ENCODE results near the gene GP5.
A peak's percentile ranks its signal among the peaks of the same experiment; 100 is the strongest.

Gene GP5

GRCh38 chr3:194379231-194379630 lies 19.8 kb downstream of the GP5 start:
- intact Hi-C loops (cut with DNase I): no loop called here
- no peak for DNase-seq

- no peak for DNase-seq
- intact Hi-C loops (cut with DNase I): no loop called here
These were observed 21.4 kb downstream of the GP5 start for GRCh38 chr3:194377708-194378107.

- DNase-seq: no peak
- intact Hi-C loops (cut with DNase I): no loop called here
These were observed 22.9 kb downstream of the GP5 start for GRCh38 chr3:194376241-194376560.

- intact Hi-C loops (cut with DNase I): no loop called here
- DNase-seq: peak in 3 of 10 donors; percentile 18 to 70 (median 57)
These were observed 23.4 kb downstream of the GP5 start for GRCh38 chr3:194375473-194376240.

- intact Hi-C loops (cut with DNase I): no loop called here
- peak in 2 of 10 donors; percentile 52 to 72 for DNase-seq
These were observed 24.1 kb downstream of the GP5 start for GRCh38 chr3:194374935-194375334.

GRCh38 chr3:194373899-194374298 lies 25.2 kb downstream of the GP5 start:
- intact Hi-C loops (cut with DNase I): no loop called here
- peak in 2 of 10 donors; percentile 10 to 31 for DNase-seq

GRCh38 chr3:194373028-194373427 lies 26.0 kb downstream of the GP5 start:
- DNase-seq: peak in 2 of 10 donors; percentile 55 to 66

GRCh38 chr3:194370753-194371152 lies 28.3 kb downstream of the GP5 start:
- intact Hi-C loops (cut with DNase I): no loop called here
- peak in 2 of 10 donors; percentile 16 to 32 for DNase-seq

More at GRCh38 chr3:194373028-194373427, 26.0 kb downstream of the GP5 start:
- intact Hi-C loops (cut with DNase I): no loop called here

- peak in 2 of 10 donors; percentile 57 to 73 for DNase-seq
- intact Hi-C loops (cut with DNase I): no loop called here
These were observed 29.4 kb downstream of the GP5 start, which contains the start of gene LRRC15 for GRCh38 chr3:194369522-194370279. TSS of gene LRRC15 (minus strand) at chr3:194369743. CDS start at chr3:194361043, 8,700 bp downstream.

GRCh38 chr3:194368918-194369317 lies 30.1 kb downstream of the GP5 start:
- peak in 2 of 10 donors; percentile 1 to 35 for DNase-seq
- intact Hi-C loops (cut with DNase I): no loop called here

GRCh38 chr3:194367992-194368841 lies 30.8 kb downstream of the GP5 start:
- peak in 3 of 10 donors; percentile 54 to 73 (median 63) for DNase-seq
- intact Hi-C loops (cut with DNase I): no loop called here

- intact Hi-C loops (cut with DNase I): no loop called here
- DNase-seq: peak in 1 of 10 donors; percentile 6
These were observed 33.0 kb downstream of the GP5 start for GRCh38 chr3:194365978-194366490.

- DNase-seq: peak in 1 of 10 donors; percentile 26
- intact Hi-C loops (cut with DNase I): no loop called here
These were observed 33.5 kb downstream of the GP5 start for GRCh38 chr3:194365526-194365925.

GRCh38 chr3:194364652-194365434 lies 34.2 kb downstream of the GP5 start:
- intact Hi-C loops (cut with DNase I): no loop called here
- DNase-seq: peak in 1 of 10 donors; percentile 11

- intact Hi-C loops (cut with DNase I): no loop called here
- DNase-seq: no peak
These were observed 34.8 kb downstream of the GP5 start for GRCh38 chr3:194364314-194364651.

- no peak for DNase-seq
- intact Hi-C loops (cut with DNase I): no loop called here
These were observed 38.5 kb downstream of the GP5 start for GRCh38 chr3:194360568-194360967.

GRCh38 chr3:194357681-194358080 lies 41.4 kb downstream of the GP5 start:
- DNase-seq: no peak
- intact Hi-C loops (cut with DNase I): no loop called here

- intact Hi-C loops (cut with DNase I): no loop called here
- DNase-seq: no peak
These were observed 43.7 kb downstream of the GP5 start for GRCh38 chr3:194355379-194355778.

GRCh38 chr3:194354315-194354714 lies 44.8 kb downstream of the GP5 start:
- no peak for DNase-seq
- intact Hi-C loops (cut with DNase I): no loop called here

All from posterior cingulate gyrus (tissue), 11 donors.